GM12878 (cell line): ENCODE data around the gene CRBN. TPM values are rescaled to one million over a fixed set of nuclear protein-coding genes. Genes with fewer than 3 reads are reported as not detected.

Experiments
- ATAC-seq: fragments of 200-7000 bp; cut with Tn5 transposase; 3 replicates; pipeline ENCODE4 v1.9.1; 2020; ENCODE audit warnings: mild to moderate bottlenecking, moderate library complexity
- BruUV-seq: library from RNA; stranded (reverse); fragments of 400-500 nt; replicated peaks from 2 replicates; lab custom pipeline; 2021; lab: Mats Ljungman, UMichigan
- CTCF ChIA-PET: fragments of 300-600 bp; sonication (Branson Sonifier 250); formaldehyde crosslinking; extraction: SDS; loops from one replicate; lab custom pipeline; 2021; ENCODE audit warnings: inconsistent platforms; lab: Yijun Ruan, JAX
- POLR2A ChIA-PET: fragments of 350-600 bp; formaldehyde crosslinking; extraction: SDS; loops from one replicate; lab custom pipeline; 2021; ENCODE audit warnings: inconsistent platforms; lab: Charles Lee
- RAD21 ChIA-PET: fragments of 300-600 bp; sonication (Branson Sonifier 250); formaldehyde crosslinking; loops from one replicate; lab custom pipeline; 2023; ENCODE audit warnings: antibody characterized with exemption; ENCODE audit not compliant: unreplicated experiment; lab: Charles Lee
- SMC1A ChIA-PET: fragments of 300-600 bp; sonication (Branson Sonifier 250); formaldehyde crosslinking; loops from one replicate; lab custom pipeline; 2023; ENCODE audit not compliant: unreplicated experiment, uncharacterized antibody; lab: Charles Lee
- DNase-seq: peaks from one replicate; pipeline ENCODE4 v3.0.0-alpha.2; 2011; ENCODE audit warnings: low read depth, low spot score
- FAIRE-seq: peaks from 3 replicates; lab custom pipeline; 2011; peaks lifted over from hg19 to GRCh38; lab: Jason Lieb, UNC
- H2AFZ ChIP-seq: 2 replicates; pipeline ENCODE4 v1.6.0; 2011; ENCODE audit warnings: low read depth, low read length, control low read depth; ENCODE audit not compliant: control insufficient read depth
- H3K27ac ChIP-seq: 2 replicates; pipeline ENCODE4 v1.5.1; 2011; ENCODE audit warnings: control low read depth; ENCODE audit not compliant: control insufficient read depth, insufficient read depth
- H3K27me3 ChIP-seq, 2 experiments: replicated peaks in 1 of 2; 2 replicates each; pipeline versions ENCODE4 v1.6.0 to v1.6.1; 2011; ENCODE audit warnings: low read length in 1 of 2; ENCODE audit not compliant: control insufficient read depth in 2 of 2, insufficient read depth in 2 of 2
- H3K36me3 ChIP-seq, 2 experiments: 2 replicates each; pipeline ENCODE4 v1.5.1; 2011; ENCODE audit warnings: low read length in 1 of 2; ENCODE audit not compliant: control insufficient read depth in 2 of 2, insufficient read depth in 2 of 2
- H3K4me1 ChIP-seq: 2 replicates; pipeline ENCODE4 v1.6.1; 2011; ENCODE audit warnings: mild to moderate bottlenecking, low read length, moderate library complexity, mixed read lengths; ENCODE audit not compliant: control insufficient read depth, insufficient read depth
- H3K4me2 ChIP-seq: 2 replicates; pipeline ENCODE4 v1.6.0; 2011; ENCODE audit warnings: control low read depth; ENCODE audit not compliant: control insufficient read depth, insufficient read depth
- H3K4me3 ChIP-seq: fragments of 200-600 bp; sonication (generic); 2 replicates; pipeline ENCODE4 v1.5.1; 2016
- H3K79me2 ChIP-seq: 2 replicates; pipeline ENCODE4 v1.6.0; 2011; ENCODE audit warnings: low read length; ENCODE audit not compliant: control insufficient read depth, insufficient read depth
- H3K9ac ChIP-seq: 2 replicates; pipeline ENCODE4 v1.8.0; 2011; ENCODE audit warnings: low read length, control low read depth, mixed read lengths; ENCODE audit not compliant: control insufficient read depth, insufficient read depth
- H3K9me3 ChIP-seq: replicated peaks from 3 replicates; pipeline ENCODE4 v1.5.1; 2011; ENCODE audit warnings: mild to moderate bottlenecking, low read length; ENCODE audit not compliant: control insufficient read depth, insufficient read depth
- H4K20me1 ChIP-seq: 2 replicates; pipeline ENCODE4 v1.6.0; 2011; ENCODE audit not compliant: control insufficient read depth, insufficient read depth
- BHLHE40 ChIP-seq, 2 experiments: fragments of 450-650 bp in 1 of 2; IDR thresholded peaks; 2 replicates each; pipeline ENCODE4 v1.6.1; 2011 to 2017; ENCODE audit warnings: low read depth in 2 of 2, borderline replicate concordance in 1 of 2, improper control_type of control experiment in 1 of 2, low read length in 1 of 2, mild to moderate bottlenecking in 1 of 2
- HDGF ChIP-seq: fragments of 450-650 bp; IDR thresholded peaks from 2 replicates; pipeline ENCODE4 v1.6.1; 2016; ENCODE audit warnings: antibody characterized with exemption
- MLLT1 ChIP-seq: fragments of 450-650 bp; IDR thresholded peaks from 2 replicates; pipeline ENCODE4 v1.6.1; 2016; ENCODE audit warnings: mild to moderate bottlenecking
- MTA2 ChIP-seq: fragments of 450-650 bp; IDR thresholded peaks from 2 replicates; pipeline ENCODE4 v1.6.1; 2016; ENCODE audit warnings: low read depth, mild to moderate bottlenecking, moderate library complexity
- MXI1 ChIP-seq: fragments of 150-350 bp; IDR thresholded peaks from 2 replicates; pipeline ENCODE4 v1.6.1; 2011; ENCODE audit warnings: low read depth, mild to moderate bottlenecking, inconsistent platforms, low read length, improper control_type of control experiment
- NFIC ChIP-seq: IDR thresholded peaks from 2 replicates; pipeline ENCODE4 v1.6.1; 2012; ENCODE audit warnings: low read depth, mild to moderate bottlenecking, inconsistent platforms, low read length, moderate library complexity
- POLR2AphosphoS2 ChIP-seq: IDR thresholded peaks from 2 replicates; pipeline ENCODE4 v1.6.1; 2011; ENCODE audit warnings: low read depth, mild to moderate bottlenecking, low read length, improper control_type of control experiment, moderate library complexity
- RAD51 ChIP-seq: fragments of 450-650 bp; IDR thresholded peaks from 2 replicates; pipeline ENCODE4 v1.6.1; 2016; ENCODE audit warnings: moderate library complexity, mild to moderate bottlenecking, inconsistent platforms
- RUNX3 ChIP-seq: IDR thresholded peaks from 2 replicates; pipeline ENCODE4 v1.6.1; 2012; ENCODE audit warnings: low read length, inconsistent platforms
- ZSCAN29 ChIP-seq: fragments of 450-650 bp; IDR thresholded peaks from 2 replicates; pipeline ENCODE4 v1.6.1; 2017; ENCODE audit warnings: mild to moderate bottlenecking, moderate library complexity
- WGBS: methylation state at CpG from one replicate; pipeline ENCODE4 v1.1.6; 2016; ENCODE audit warnings: low lambda C conversion rate; ENCODE audit not compliant: insufficient replicate concordance, insufficient coverage; ENCODE audit errors: missing lambda C conversion rate; 5-methylcytosine and 5-hydroxymethylcytosine counted together
- in situ Hi-C: fragments of 300-500 bp; cut with MboI; formaldehyde crosslinking; loops from 9 replicates; pipeline ENCODE4 v1.14.3; 2018; ENCODE audit warnings: mixed read lengths
- intact Hi-C: fragments of 100-400 bp; cut with micrococcal nuclease; formaldehyde crosslinking; loops from one replicate; pipeline ENCODE4 v1.14.2; 2022; ENCODE audit not compliant: unreplicated experiment
- polyA plus RNA-seq, 11 experiments: library from polyadenylated mRNA; depleted of rRNA in 4 of 11; unstranded in 6 of 11; stranded (reverse) in 5 of 11; fragments of >200 nt; fragmentation: Nextera tagmentation in 4 of 11; fragmentation: Illumina TruSeq in 1 of 11; extraction: Ambion mirVana in 4 of 11; extraction: Trizol in 1 of 11; gene quantifications; 1 replicate in 1 of 11; 2 replicates in 10 of 11; pipeline versions ENCODE4 v1.2.1 to v1.2.3, GENCODE V29; 2011 to 2016; ENCODE audit warnings: inconsistent platforms in 2 of 11, missing spikeins in 2 of 11, low read depth in 1 of 11
- total RNA-seq, 4 experiments: library from RNA; depleted of rRNA in 3 of 4; stranded (reverse); fragments of >200 nt in 3 of 4; fragmentation: Illumina TruSeq in 1 of 4; extraction: Trizol in 1 of 4; gene quantifications; 2 replicates each; pipeline versions ENCODE4 v1.2.1 to v1.2.3, GENCODE V29; 2013 to 2021
- TF ChIP-seq, protein P1 (sequence below): fragments of 450-650 bp; IDR thresholded peaks from 2 replicates; pipeline ENCODE4 v1.6.1; 2017; ENCODE audit warnings: low read depth, mild to moderate bottlenecking, moderate library complexity

The CRBN gene
- total and polyA plus RNA-seq, 10 of the 15 experiments (the other 5 are each of a cell fraction or from before 2014, with no cell fraction given) = 21.7 to 115 (median 35.8) TPM

DNA sequence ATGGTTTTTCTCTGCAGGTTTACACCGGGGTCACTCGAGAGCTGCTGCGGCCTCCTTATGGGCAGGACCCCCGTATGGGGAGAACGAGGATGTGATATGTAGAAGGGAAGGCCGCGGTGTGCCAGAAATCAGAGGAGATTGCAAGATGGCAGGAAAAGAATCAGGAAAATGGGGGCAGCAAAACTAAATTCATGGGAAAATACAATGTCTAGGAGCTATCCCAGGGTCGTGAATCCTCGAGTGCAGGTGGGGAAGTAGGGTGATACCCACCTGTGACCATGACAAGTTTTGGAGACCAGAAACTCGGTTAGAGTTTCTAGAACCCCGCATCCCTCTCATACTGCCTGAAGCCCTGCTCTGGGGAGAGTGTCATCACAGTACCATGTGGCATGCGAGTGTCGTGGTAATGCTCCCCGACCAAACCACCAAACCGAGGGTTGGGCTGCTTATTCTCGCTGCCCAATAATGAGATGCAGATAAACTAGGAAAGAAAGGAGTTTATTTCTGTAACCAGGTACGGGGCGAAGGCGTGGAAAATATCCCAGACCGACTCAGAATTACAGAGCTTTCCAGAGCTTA is 52.0 kb downstream of the CRBN start:
- H3K4me2 ChIP-seq = peak overlapping the region; percentile 93
- H3K4me3 ChIP-seq = peak overlapping the region; percentile 89
- in situ Hi-C loops = no loop called here
- ChIA-PET SMC1A (no interaction called here), RAD21 (no interaction called here), CTCF (interaction anchor here (0.8 to 1.0 kb wide), 2 partner anchors 40 to 73 kb away, joined by 3 read pairs; no protein-coding TSS in a partner anchor), POLR2A (interaction anchor here (0.8 to 0.9 kb wide), 2 partner anchors 39 to 45 kb away, joined by 3 read pairs; no protein-coding TSS in a partner anchor)
- no peak for DNase-seq
- H3K36me3 ChIP-seq = peaks cover 0 to 11% of the 10 kb centered on the region in 2 experiments; a peak in 3 of 4 replicates
- intact Hi-C loops = loop anchor here (2.0 to 5.0 kb wide), 3 partner anchors 39 to 90 kb away; partner anchors contain the start of gene CRBN
- WGBS = under 1% methylated on average over 20 of the region's 20 CpGs
- peak overlapping the region; percentile 87 for H3K27ac ChIP-seq
- peaks cover 38% of the 10 kb centered on the region for H3K79me2 ChIP-seq
- no peaks in the 10 kb centered on the region for H3K27me3 ChIP-seq
- H2AFZ ChIP-seq = peak overlapping the region; percentile 91
- peaks cover 2% of the 10 kb centered on the region; the same call in 1 of the 3 replicates for H3K9me3 ChIP-seq
- TSS peak; percentile 75 for BruUV-seq
- no peaks in the 10 kb centered on the region for H4K20me1 ChIP-seq
- FAIRE-seq = no peak
- ATAC-seq = peak; percentile 63
- H3K9ac ChIP-seq = peak overlapping the region; percentile 84
- TF ChIP-seq BHLHE40 (IDR thresholded peaks at IDR 0.05; ENCODE audit: borderline replicate concordance in 1 of 2, low read depth in 2 of 2, low read length in 1 of 2) = no peak
- 0 out of 2 replicates have a peak, but pooled peaks have one; percentile 38 for TF ChIP-seq NFIC
- no peak for TF ChIP-seq HDGF
- TF ChIP-seq RAD51 = peak; percentile 55; the same call in 1 of the 2 replicates
- 0 out of 2 replicates have a peak, but pooled peaks have one; percentile 4 for TF ChIP-seq POLR2AphosphoS2
- TF ChIP-seq MTA2 = 0 out of 2 replicates have a peak, but pooled peaks have one; percentile 29
- 0 out of 2 replicates have a peak, but pooled peaks have one; percentile 35 for TF ChIP-seq MXI1
- TF ChIP-seq RUNX3 = peak; percentile 18; the same call in 1 of the 2 replicates
- TF ChIP-seq ZSCAN29 = no peak
- TF ChIP-seq, protein P1, sequence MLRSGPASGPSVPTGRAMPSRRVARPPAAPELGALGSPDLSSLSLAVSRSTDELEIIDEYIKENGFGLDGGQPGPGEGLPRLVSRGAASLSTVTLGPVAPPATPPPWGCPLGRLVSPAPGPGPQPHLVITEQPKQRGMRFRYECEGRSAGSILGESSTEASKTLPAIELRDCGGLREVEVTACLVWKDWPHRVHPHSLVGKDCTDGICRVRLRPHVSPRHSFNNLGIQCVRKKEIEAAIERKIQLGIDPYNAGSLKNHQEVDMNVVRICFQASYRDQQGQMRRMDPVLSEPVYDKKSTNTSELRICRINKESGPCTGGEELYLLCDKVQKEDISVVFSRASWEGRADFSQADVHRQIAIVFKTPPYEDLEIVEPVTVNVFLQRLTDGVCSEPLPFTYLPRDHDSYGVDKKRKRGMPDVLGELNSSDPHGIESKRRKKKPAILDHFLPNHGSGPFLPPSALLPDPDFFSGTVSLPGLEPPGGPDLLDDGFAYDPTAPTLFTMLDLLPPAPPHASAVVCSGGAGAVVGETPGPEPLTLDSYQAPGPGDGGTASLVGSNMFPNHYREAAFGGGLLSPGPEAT = peak; percentile 28; the same call in 1 of the 2 replicates
- 0 out of 2 replicates have a peak, but pooled peaks have one; percentile 42 for TF ChIP-seq MLLT1
- H3K4me1 ChIP-seq = peaks cover 9% of the 10 kb centered on the region; the same call in 1 of the 2 replicates
